ENCODE results near the gene EFHD1. TPM values are rescaled to one million over a fixed set of nuclear protein-coding genes. Genes with fewer than 3 reads are reported as not detected.
"Not testable (repeated sequence)": the region's sequence is repeated elsewhere in the genome, so short reads cannot be mapped to it uniquely, and the experiment has no call there.

The EFHD1 gene
- total and polyA plus RNA-seq, 4 donors: 85.8 to 236 (median 140) TPM

DNA sequence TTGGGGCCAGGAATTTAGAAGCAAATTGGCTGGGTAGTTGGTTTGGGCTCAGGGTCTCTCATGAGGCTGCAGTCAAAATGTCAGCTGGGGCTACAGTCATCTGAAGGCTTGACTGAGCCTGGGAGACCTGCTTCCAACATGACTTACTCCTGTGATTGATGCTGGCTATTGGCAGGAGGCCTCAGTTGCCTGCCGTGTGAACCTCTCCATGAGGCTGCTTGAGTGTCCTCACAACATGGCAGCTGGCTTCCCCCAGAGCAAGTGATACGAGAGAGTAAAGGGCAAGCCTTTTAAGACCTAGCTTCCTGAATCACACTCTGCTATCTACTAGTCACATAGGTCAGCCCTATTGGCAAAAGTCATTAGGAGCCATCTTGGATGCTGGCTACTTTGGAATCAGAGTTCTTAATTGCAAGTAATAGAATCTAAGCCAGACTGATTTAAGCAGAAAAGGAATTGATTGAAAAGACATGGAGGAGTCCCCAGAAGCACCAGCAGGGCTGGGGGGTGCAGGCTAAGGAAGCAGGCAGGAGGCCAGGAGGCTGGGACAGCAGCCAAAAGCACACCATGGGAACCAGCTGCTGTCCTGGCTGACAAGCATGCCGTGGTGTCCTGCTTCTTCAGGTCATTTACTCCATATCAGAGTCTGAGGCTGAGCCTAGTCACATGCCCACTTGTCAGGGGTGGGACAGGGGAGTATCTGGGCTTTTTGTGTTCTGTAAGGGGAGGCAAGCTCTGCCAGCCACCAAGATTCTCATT, 55.9 kb downstream of the EFHD1 start:
- no peak overlapping the region for H3K27ac ChIP-seq (ENCODE audit: low read depth in 1 of 2, low read length in 2 of 2)
- no peaks in the 10 kb centered on the region for H3K9me3 ChIP-seq (ENCODE audit: control insufficient read depth, low read length)
- no peaks in the 10 kb centered on the region for H3K4me1 ChIP-seq (ENCODE audit: control insufficient read depth in 1 of 2, insufficient read depth in 2 of 2, low read length in 2 of 2)
- DNase-seq (no peak), ATAC-seq (ENCODE audit: low FRiP score) (no peak)
- 52 to 55% methylated on average over 3 of the region's 3 CpGs for WGBS, 2 donors
- no peaks in the 10 kb centered on the region for H3K36me3 ChIP-seq (ENCODE audit: control insufficient read depth in 1 of 2, insufficient read depth in 2 of 2, low read length in 1 of 2)
- H3K4me3 ChIP-seq (ENCODE audit: low read length in 2 of 2): no peak overlapping the region
- intact Hi-C loops (cut with DNase I): no loop called here
- no peaks in the 10 kb centered on the region for H3K27me3 ChIP-seq (ENCODE audit: control insufficient read depth in 1 of 2, insufficient read depth in 2 of 2, low read length in 1 of 2)

DNA sequence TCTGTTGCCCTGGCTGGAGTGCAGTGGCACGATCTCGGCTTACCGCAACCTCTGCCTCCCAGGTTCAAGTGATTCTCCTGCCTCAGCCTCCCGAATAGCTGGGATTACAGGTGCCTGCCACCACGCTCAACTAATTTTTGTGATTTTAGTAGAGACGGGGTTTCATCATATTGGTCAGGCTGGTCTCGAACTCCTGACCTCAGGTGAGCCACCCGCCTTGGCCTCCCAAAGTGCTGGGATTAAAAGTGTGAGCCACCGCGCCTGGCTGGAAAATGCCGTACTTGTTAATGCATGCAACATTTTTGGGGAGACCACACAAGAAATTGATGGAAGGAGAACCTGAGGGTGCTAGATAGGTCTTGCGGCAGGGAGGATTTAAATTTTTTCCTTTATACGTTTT, 57.7 kb downstream of the EFHD1 start:
- H3K9me3 ChIP-seq (ENCODE audit: control insufficient read depth, low read length); ATAC-seq (ENCODE audit: low FRiP score); H3K27me3 ChIP-seq (ENCODE audit: control insufficient read depth in 1 of 2, insufficient read depth in 2 of 2, low read length in 1 of 2); H3K4me1 ChIP-seq (ENCODE audit: control insufficient read depth in 1 of 2, insufficient read depth in 2 of 2, low read length in 2 of 2); H3K27ac ChIP-seq (ENCODE audit: low read depth in 1 of 2, low read length in 2 of 2); intact Hi-C loops (cut with DNase I); DNase-seq; H3K36me3 ChIP-seq (ENCODE audit: control insufficient read depth in 1 of 2, insufficient read depth in 2 of 2, low read length in 1 of 2); H3K4me3 ChIP-seq (ENCODE audit: low read length in 2 of 2): not testable (repeated sequence)
- 96 to 98% methylated on average over 10 to 13 of the region's 13 CpGs for WGBS, 2 donors

DNA sequence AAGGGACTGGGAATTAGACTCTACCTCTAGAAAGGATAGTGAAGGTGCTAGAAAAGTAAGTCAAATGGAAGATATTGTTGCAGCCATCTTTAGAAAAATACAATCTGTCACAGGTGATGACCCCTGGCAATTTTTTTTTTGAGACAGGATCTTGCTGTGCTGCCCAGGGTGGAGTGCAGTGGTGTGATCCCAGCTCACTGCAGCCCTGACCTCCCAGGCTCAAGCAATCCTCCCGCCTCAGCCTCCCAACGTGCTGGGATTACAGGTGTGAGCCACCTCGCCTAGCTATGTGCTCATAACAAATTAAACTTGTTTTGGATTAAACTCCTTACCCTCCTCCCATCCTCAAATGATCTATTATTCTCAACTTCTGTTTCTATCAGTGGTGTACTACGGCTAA, 59.9 kb downstream of the EFHD1 start:
- ATAC-seq (ENCODE audit: low FRiP score): no peak
- H3K27me3 ChIP-seq (ENCODE audit: control insufficient read depth in 1 of 2, insufficient read depth in 2 of 2, low read length in 1 of 2): no peaks in the 10 kb centered on the region
- DNase-seq: no peak
- no peaks in the 10 kb centered on the region for H3K4me1 ChIP-seq (ENCODE audit: control insufficient read depth in 1 of 2, insufficient read depth in 2 of 2, low read length in 2 of 2)
- no peaks in the 10 kb centered on the region for H3K9me3 ChIP-seq (ENCODE audit: control insufficient read depth, low read length)
- H3K36me3 ChIP-seq (ENCODE audit: control insufficient read depth in 1 of 2, insufficient read depth in 2 of 2, low read length in 1 of 2): no peaks in the 10 kb centered on the region
- H3K27ac ChIP-seq (ENCODE audit: low read depth in 1 of 2, low read length in 2 of 2): no peak overlapping the region
- 90 to 94% methylated on average over 4 of the region's 4 CpGs for WGBS, 2 donors
- intact Hi-C loops (cut with DNase I): no loop called here
- no peak overlapping the region for H3K4me3 ChIP-seq (ENCODE audit: low read length in 2 of 2)

DNA sequence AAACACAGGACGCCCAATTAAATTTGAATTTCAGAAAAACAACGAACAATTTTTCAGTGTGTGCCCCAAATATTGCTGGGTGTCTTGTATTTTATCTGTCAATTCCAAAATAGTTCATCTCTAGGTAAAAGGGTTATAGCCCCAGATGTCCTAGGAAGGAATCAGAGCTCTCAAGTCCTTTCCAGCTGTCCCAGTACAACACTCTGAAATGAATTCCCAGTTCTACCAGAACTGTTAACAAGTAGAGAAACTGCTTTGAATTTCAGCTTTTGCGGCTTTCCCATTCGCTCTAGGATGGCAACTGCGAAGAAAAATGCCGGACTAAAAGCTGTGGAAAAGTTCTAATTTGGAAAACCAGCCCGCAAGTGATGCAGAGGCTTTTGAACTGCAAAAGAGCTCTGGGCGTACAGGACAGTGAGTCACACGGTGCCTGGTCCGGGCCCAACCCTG, 63.2 kb downstream of the EFHD1 start:
- Histone ChIP-seq H3K4me3 (ENCODE audit: low read length in 2 of 2) (no peak overlapping the region), H3K9me3 (ENCODE audit: control insufficient read depth, low read length) (no peaks in the 10 kb centered on the region), H3K27ac (ENCODE audit: low read depth in 1 of 2, low read length in 2 of 2) (peak overlapping the region; percentile 55 to 84), H3K36me3 (ENCODE audit: control insufficient read depth in 1 of 2, insufficient read depth in 2 of 2, low read length in 1 of 2) (no peaks in the 10 kb centered on the region), H3K27me3 (ENCODE audit: control insufficient read depth in 1 of 2, insufficient read depth in 2 of 2, low read length in 1 of 2) (no peaks in the 10 kb centered on the region), H3K4me1 (ENCODE audit: control insufficient read depth in 1 of 2, insufficient read depth in 2 of 2, low read length in 2 of 2) (peaks cover 0 to 6% of the 10 kb centered on the region in 2 donors)
- DNase-seq (no peak), ATAC-seq (ENCODE audit: low FRiP score) (no peak)
- intact Hi-C loops (cut with DNase I): no loop called here
- 31% methylated on average over 10 of the region's 10 CpGs for WGBS, 2 donors

DNA sequence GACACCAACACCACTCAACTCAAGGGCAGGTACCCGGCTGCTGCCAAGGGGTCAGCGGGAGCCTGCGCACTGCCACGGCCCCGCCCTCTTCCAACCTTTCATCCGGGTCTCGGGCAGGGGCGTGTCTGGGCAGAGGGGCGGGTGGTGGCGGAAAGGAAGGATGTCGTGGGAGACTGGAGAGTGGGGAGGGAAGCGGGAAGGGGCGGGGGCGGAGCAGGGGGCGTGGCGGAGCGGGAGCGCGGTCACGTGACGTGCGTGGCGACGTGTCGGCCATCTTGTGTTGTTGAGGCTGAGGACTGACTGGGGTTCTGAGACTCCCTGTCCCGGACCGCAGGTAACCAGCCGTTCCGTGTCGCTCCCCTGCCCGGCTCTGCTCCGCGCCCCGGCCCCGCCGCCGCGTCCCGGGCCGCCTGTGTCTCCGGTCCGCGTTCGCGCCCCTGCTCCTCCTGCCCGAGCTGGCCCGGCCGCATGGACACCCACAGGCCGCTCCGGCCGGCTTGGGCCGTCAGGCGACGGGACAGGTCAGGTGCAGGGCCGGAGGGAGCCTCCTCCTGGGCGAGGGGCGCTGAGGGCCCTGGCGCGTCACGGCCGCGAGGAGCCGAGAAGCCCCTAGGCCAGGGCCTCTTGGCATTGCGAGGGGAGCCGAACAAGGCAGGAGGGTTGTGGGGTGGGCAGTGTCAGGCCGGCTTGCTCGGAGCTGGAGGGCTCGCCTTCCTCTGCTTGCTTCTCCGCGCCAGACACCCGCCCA, 63.8 kb downstream of the EFHD1 start, which contains the start of gene GIGYF2:
GIGYF2 (plus strand) TSS at position 273 of the 748 bp plus-strand sequence. CDS start 37,867 bp downstream, outside the sequence.
- peak; percentile 97 to 99 for DNase-seq
- ATAC-seq (ENCODE audit: low FRiP score): peak; percentile 98
- peaks cover 0 to 6% of the 10 kb centered on the region in 2 donors for H3K4me1 ChIP-seq (ENCODE audit: control insufficient read depth in 1 of 2, insufficient read depth in 2 of 2, low read length in 2 of 2)
- no peaks in the 10 kb centered on the region for H3K36me3 ChIP-seq (ENCODE audit: control insufficient read depth in 1 of 2, insufficient read depth in 2 of 2, low read length in 1 of 2)
- H3K9me3 ChIP-seq (ENCODE audit: control insufficient read depth, low read length): no peaks in the 10 kb centered on the region
- H3K27ac ChIP-seq (ENCODE audit: low read depth in 1 of 2, low read length in 2 of 2): peak within 1 kb of the TSS; percentile 84
- no peaks in the 10 kb centered on the region for H3K27me3 ChIP-seq (ENCODE audit: control insufficient read depth in 1 of 2, insufficient read depth in 2 of 2, low read length in 1 of 2)
- 0 to 1% methylated on average over 49 to 71 of the region's 71 CpGs for WGBS, 2 donors
- H3K4me3 ChIP-seq (ENCODE audit: low read length in 2 of 2): peak within 1 kb of the TSS; percentile 69 to 74
- intact Hi-C loops (cut with DNase I): no loop called here

DNA sequence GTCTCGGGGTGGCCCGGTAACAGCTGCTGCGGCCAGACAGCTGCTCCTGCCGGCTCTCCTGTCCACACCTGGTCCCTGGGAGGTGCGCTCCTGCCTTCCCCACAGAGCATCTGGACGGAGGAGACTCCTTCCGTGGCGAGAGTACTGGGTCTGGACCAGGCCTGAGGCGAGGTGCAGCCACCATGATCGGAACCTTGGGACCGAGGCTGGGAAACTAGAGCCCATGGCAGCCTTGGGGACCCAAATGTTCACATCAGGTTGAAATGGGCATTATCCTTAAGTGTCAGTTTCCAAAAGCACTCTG, 64.4 kb downstream of the EFHD1 start:
- H3K4me3 ChIP-seq (ENCODE audit: low read length in 2 of 2): peak overlapping the region; percentile 69 to 74
- H3K4me1 ChIP-seq (ENCODE audit: control insufficient read depth in 1 of 2, insufficient read depth in 2 of 2, low read length in 2 of 2): peaks cover 0 to 6% of the 10 kb centered on the region in 2 donors
- peak overlapping the region in 1 of 2 donors; percentile 84 for H3K27ac ChIP-seq (ENCODE audit: low read depth in 1 of 2, low read length in 2 of 2)
- H3K27me3 ChIP-seq (ENCODE audit: control insufficient read depth in 1 of 2, insufficient read depth in 2 of 2, low read length in 1 of 2): no peaks in the 10 kb centered on the region
- peak; percentile 43 for ATAC-seq (ENCODE audit: low FRiP score)
- H3K9me3 ChIP-seq (ENCODE audit: control insufficient read depth, low read length): no peaks in the 10 kb centered on the region
- no peaks in the 10 kb centered on the region for H3K36me3 ChIP-seq (ENCODE audit: control insufficient read depth in 1 of 2, insufficient read depth in 2 of 2, low read length in 1 of 2)
- intact Hi-C loops (cut with DNase I): no loop called here
- DNase-seq: no peak
- 0% methylated on average over 11 of the region's 11 CpGs for WGBS, 2 donors

DNA sequence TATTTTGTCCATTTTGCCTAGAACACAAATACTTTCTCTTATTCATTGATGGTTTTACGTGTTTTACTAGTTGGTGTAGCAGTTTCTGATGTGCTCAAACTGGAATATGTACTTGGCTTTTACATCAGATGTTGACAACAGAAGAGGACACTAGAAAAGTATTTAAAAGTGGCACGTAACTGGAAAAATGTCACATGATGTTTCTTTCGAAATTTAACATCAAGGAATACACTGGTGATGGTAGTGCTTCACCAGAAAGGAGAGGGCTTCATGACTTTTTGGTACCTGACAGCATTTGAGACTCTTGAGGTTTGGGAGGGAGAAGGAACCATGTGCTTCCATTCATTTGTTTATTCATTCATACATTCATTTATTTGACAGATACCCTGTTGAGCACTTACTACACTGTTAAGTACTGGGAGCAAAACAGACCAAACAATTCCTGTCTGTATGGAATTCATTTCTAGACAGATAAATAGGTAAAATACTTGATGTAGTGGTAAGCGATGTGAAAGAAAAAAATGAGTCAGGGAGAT, 65.2 kb downstream of the EFHD1 start:
- H3K27ac ChIP-seq (ENCODE audit: low read depth in 1 of 2, low read length in 2 of 2): no peak overlapping the region
- WGBS, 2 donors: 54 to 58% methylated on average over 4 of the region's 4 CpGs
- DNase-seq (no peak), ATAC-seq (ENCODE audit: low FRiP score) (no peak)
- no peaks in the 10 kb centered on the region for H3K27me3 ChIP-seq (ENCODE audit: control insufficient read depth in 1 of 2, insufficient read depth in 2 of 2, low read length in 1 of 2)
- intact Hi-C loops (cut with DNase I): no loop called here
- H3K9me3 ChIP-seq (ENCODE audit: control insufficient read depth, low read length): no peaks in the 10 kb centered on the region
- no peak overlapping the region for H3K4me3 ChIP-seq (ENCODE audit: low read length in 2 of 2)
- peaks cover 0 to 6% of the 10 kb centered on the region in 2 donors for H3K4me1 ChIP-seq (ENCODE audit: control insufficient read depth in 1 of 2, insufficient read depth in 2 of 2, low read length in 2 of 2)
- H3K36me3 ChIP-seq (ENCODE audit: control insufficient read depth in 1 of 2, insufficient read depth in 2 of 2, low read length in 1 of 2): no peaks in the 10 kb centered on the region

DNA sequence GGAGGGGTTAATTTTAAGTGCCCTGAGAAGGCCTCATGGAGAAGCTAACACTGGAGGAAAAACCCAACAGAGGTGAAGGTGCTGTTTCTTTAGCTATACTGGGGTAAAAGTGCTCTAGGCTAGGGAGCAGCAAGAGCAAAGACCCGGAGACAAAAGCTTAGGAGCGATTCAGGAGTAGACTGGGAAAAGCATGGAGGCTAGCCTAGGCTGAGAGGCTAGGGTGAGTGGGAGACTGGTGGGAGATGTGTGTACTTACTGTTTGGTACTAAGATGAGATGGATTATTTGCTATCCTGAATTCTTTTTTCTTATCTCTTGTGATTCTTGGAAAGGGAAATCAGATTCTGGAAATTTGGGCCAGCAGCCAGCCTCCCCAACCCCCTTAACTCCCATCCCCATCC, 65.7 kb downstream of the EFHD1 start:
- DNase-seq (no peak), ATAC-seq (ENCODE audit: low FRiP score) (no peak)
- no peaks in the 10 kb centered on the region for H3K27me3 ChIP-seq (ENCODE audit: control insufficient read depth in 1 of 2, insufficient read depth in 2 of 2, low read length in 1 of 2)
- no peak overlapping the region for H3K4me3 ChIP-seq (ENCODE audit: low read length in 2 of 2)
- H3K9me3 ChIP-seq (ENCODE audit: control insufficient read depth, low read length): no peaks in the 10 kb centered on the region
- intact Hi-C loops (cut with DNase I): no loop called here
- WGBS, 2 donors: 58 to 67% methylated on average over 2 of the region's 2 CpGs
- H3K36me3 ChIP-seq (ENCODE audit: control insufficient read depth in 1 of 2, insufficient read depth in 2 of 2, low read length in 1 of 2): peaks cover 0 to 3% of the 10 kb centered on the region in 2 donors
- H3K27ac ChIP-seq (ENCODE audit: low read depth in 1 of 2, low read length in 2 of 2): no peak overlapping the region
- peaks cover 0 to 6% of the 10 kb centered on the region in 2 donors for H3K4me1 ChIP-seq (ENCODE audit: control insufficient read depth in 1 of 2, insufficient read depth in 2 of 2, low read length in 2 of 2)

All from aorta (tissue), 5 donors.